Endothelial cell of umbilical vein (primary cell): ENCODE results near the gene CSPG5. TPM values are rescaled to one million over a fixed set of nuclear protein-coding genes. Genes with fewer than 3 reads are reported as not detected.

ENCODE experiments used
- BruUV-seq: library from RNA; stranded (reverse); fragments of 400-500 nt; replicated peaks from 2 replicates; lab custom pipeline; 2021; lab: Mats Ljungman, UMichigan
- CTCF ChIA-PET: fragments of 300-600, 350-600 bp; sonication (Branson Sonifier 250); formaldehyde crosslinking; loops from one replicate; lab custom pipeline; 2021; ENCODE audit warnings: antibody characterized with exemption, inconsistent platforms; lab: Charles Lee
- POLR2A ChIA-PET: fragments of 300-600, 350-600 bp; sonication (Branson Sonifier 250); formaldehyde crosslinking; loops from one replicate; lab custom pipeline; 2021; ENCODE audit warnings: antibody characterized with exemption, inconsistent platforms; lab: Charles Lee
- DNase-seq: peaks from one replicate; pipeline ENCODE4 v3.0.0-alpha.2; 2011; ENCODE audit warnings: low read depth, low spot score
- FAIRE-seq: peaks from 2 replicates; lab custom pipeline; 2011; peaks lifted over from hg19 to GRCh38; lab: Jason Lieb, UNC
- H2AFZ ChIP-seq: 2 replicates; pipeline ENCODE4 v1.6.0; 2012; ENCODE audit warnings: low read depth, low read length, control low read depth, inconsistent platforms
- H3K27ac ChIP-seq: 2 replicates; pipeline ENCODE4 v1.5.1; 2011; ENCODE audit warnings: low read depth, mild to moderate bottlenecking, control low read depth, low read length, moderate library complexity; ENCODE audit not compliant: insufficient read depth
- H3K27me3 ChIP-seq, 2 experiments: 2 replicates each; pipeline versions ENCODE4 v1.6.0 to v1.6.1; 2011; ENCODE audit warnings: low read length in 2 of 2, mixed read lengths in 1 of 2; ENCODE audit not compliant: control insufficient read depth in 2 of 2, insufficient read depth in 2 of 2
- H3K36me3 ChIP-seq, 2 experiments: 2 replicates in 1 of 2; 3 replicates in 1 of 2; pipeline ENCODE4 v1.5.1; 2011; ENCODE audit warnings: low read length in 2 of 2, mild to moderate bottlenecking in 1 of 2, moderate library complexity in 1 of 2; ENCODE audit not compliant: control insufficient read depth in 2 of 2, insufficient read depth in 2 of 2; ENCODE audit errors: extremely low read depth in 1 of 2
- H3K4me1 ChIP-seq: 3 replicates; pipeline ENCODE4 v1.5.1; 2011; ENCODE audit warnings: mild to moderate bottlenecking, low read length; ENCODE audit not compliant: control insufficient read depth, insufficient read depth; ENCODE audit errors: extremely low read depth
- H3K4me2 ChIP-seq: 2 replicates; pipeline ENCODE4 v1.6.1; 2011; ENCODE audit warnings: low read length, control low read depth, mixed read lengths; ENCODE audit not compliant: insufficient read depth
- H3K4me3 ChIP-seq, 3 experiments: fragments of 200-600 bp in 1 of 3; sonication (generic), shearing (Covaris generic) in 1 of 3; replicated peaks in 1 of 3; 2 replicates each; pipeline ENCODE4 v1.5.1; 2011 to 2016; ENCODE audit warnings: control low read depth in 3 of 3, low read length in 3 of 3, mild to moderate bottlenecking in 2 of 3, inconsistent platforms in 1 of 3, low read depth in 1 of 3, moderate library complexity in 1 of 3; ENCODE audit not compliant: insufficient read depth in 1 of 3
- H3K79me2 ChIP-seq: 2 replicates; pipeline ENCODE4 v1.6.0; 2012; ENCODE audit warnings: low read length, inconsistent platforms; ENCODE audit not compliant: control insufficient read depth, insufficient read depth
- H3K9ac ChIP-seq: replicated peaks from 2 replicates; pipeline ENCODE3; 2011; ENCODE audit warnings: low read length, control low read depth; ENCODE audit not compliant: insufficient read depth; ENCODE audit errors: extremely low read depth
- H3K9me1 ChIP-seq: replicated peaks from 3 replicates; pipeline ENCODE4 v1.6.0; 2011; ENCODE audit warnings: mild to moderate bottlenecking, low read length; ENCODE audit not compliant: control insufficient read depth, insufficient read depth; ENCODE audit errors: extremely low read depth
- H3K9me3 ChIP-seq: replicated peaks from 2 replicates; pipeline ENCODE4 v1.5.1; 2012; ENCODE audit warnings: low read length, inconsistent platforms; ENCODE audit not compliant: control insufficient read depth, insufficient read depth
- H4K20me1 ChIP-seq: replicated peaks from 2 replicates; pipeline ENCODE3; 2011; ENCODE audit warnings: mild to moderate bottlenecking, low read length; ENCODE audit not compliant: control insufficient read depth, insufficient read depth; ENCODE audit errors: extremely low read depth
- EZH2 ChIP-seq: IDR thresholded peaks from 2 replicates; pipeline ENCODE4 v1.6.1; 2012; ENCODE audit warnings: borderline replicate concordance, low read depth, mild to moderate bottlenecking, moderate library complexity, low read length, inconsistent platforms; ENCODE audit not compliant: severe bottlenecking
- FOS ChIP-seq: IDR thresholded peaks from 2 replicates; pipeline ENCODE4 v1.6.1; 2011; ENCODE audit warnings: mild to moderate bottlenecking, low read length, moderate library complexity, borderline replicate concordance; ENCODE audit not compliant: insufficient read depth
- GATA2 ChIP-seq: IDR thresholded peaks from 2 replicates; pipeline ENCODE4 v1.7.0; 2011; ENCODE audit warnings: low read depth, mild to moderate bottlenecking, moderate library complexity, mixed read lengths, low read length; ENCODE audit not compliant: insufficient read length, insufficient read depth
- JUN ChIP-seq: IDR thresholded peaks from 2 replicates; pipeline ENCODE4 v1.6.1; 2011; ENCODE audit warnings: borderline replicate concordance, low read depth; ENCODE audit not compliant: insufficient read length, insufficient read depth
- MYC ChIP-seq: IDR thresholded peaks from one replicate; pipeline ENCODE4 v1.6.1; 2011; ENCODE audit warnings: mild to moderate bottlenecking, low read depth, low read length
- POLR2A ChIP-seq: IDR thresholded peaks from 2 replicates; pipeline ENCODE4 v1.6.1; 2012; ENCODE audit warnings: low read depth, mild to moderate bottlenecking, control low read depth, low read length
- POLR2AphosphoS5 ChIP-seq: IDR thresholded peaks from 2 replicates; pipeline ENCODE4 v1.6.1; 2012; ENCODE audit warnings: low read depth, mild to moderate bottlenecking, control low read depth, low read length, moderate library complexity; ENCODE audit not compliant: insufficient read depth
- dilution Hi-C: fragments of 300-500 bp; cut with MboI; formaldehyde crosslinking; loops from one replicate; pipeline ENCODE4 v1.15.0; 2019; ENCODE audit warnings: low sequenced_read_pairs; ENCODE audit not compliant: extremely low pct_ligation_motif_present
- intact Hi-C: fragments of 100-400 bp; cut with micrococcal nuclease; formaldehyde crosslinking; loops from one replicate; pipeline ENCODE4 v1.10.0; 2022
- polyA plus RNA-seq, 4 experiments: library from polyadenylated mRNA; depleted of rRNA in 3 of 4; stranded (reverse) in 3 of 4; unstranded in 1 of 4; fragments of >200 nt; gene quantifications; 2 replicates each; pipeline versions ENCODE4 v1.2.1 to v1.2.3, GENCODE V29; 2011 to 2012; ENCODE audit warnings: missing spikeins in 1 of 4
- total RNA-seq: library from RNA; stranded (reverse); gene quantifications from 2 replicates; pipeline ENCODE4 v1.2.3, GENCODE V29; 2021
- TF ChIP-seq, protein P1 (sequence below), 2 donors: IDR thresholded peaks; 1 replicate in 1 of 2; 2 replicates in 1 of 2; pipeline ENCODE4 v1.5.1; 2011; ENCODE audit warnings: low read length in 2 of 2, mild to moderate bottlenecking in 2 of 2, moderate library complexity in 2 of 2, control low read depth in 1 of 2, inconsistent platforms in 1 of 2, low read depth in 1 of 2; ENCODE audit not compliant: insufficient read depth in 1 of 2; ENCODE audit errors: extremely low read depth in 1 of 2
- TF ChIP-seq, protein P2 (sequence below): IDR thresholded peaks from 2 replicates; pipeline ENCODE4 v1.6.1; 2011; ENCODE audit not compliant: insufficient read depth, insufficient read length

Gene CSPG5
- total and polyA plus RNA-seq, 2 donors (not counting 3 experiments of a cell fraction or from before 2014, with no cell fraction given), result 0.32 to 0.55 TPM

DNA sequence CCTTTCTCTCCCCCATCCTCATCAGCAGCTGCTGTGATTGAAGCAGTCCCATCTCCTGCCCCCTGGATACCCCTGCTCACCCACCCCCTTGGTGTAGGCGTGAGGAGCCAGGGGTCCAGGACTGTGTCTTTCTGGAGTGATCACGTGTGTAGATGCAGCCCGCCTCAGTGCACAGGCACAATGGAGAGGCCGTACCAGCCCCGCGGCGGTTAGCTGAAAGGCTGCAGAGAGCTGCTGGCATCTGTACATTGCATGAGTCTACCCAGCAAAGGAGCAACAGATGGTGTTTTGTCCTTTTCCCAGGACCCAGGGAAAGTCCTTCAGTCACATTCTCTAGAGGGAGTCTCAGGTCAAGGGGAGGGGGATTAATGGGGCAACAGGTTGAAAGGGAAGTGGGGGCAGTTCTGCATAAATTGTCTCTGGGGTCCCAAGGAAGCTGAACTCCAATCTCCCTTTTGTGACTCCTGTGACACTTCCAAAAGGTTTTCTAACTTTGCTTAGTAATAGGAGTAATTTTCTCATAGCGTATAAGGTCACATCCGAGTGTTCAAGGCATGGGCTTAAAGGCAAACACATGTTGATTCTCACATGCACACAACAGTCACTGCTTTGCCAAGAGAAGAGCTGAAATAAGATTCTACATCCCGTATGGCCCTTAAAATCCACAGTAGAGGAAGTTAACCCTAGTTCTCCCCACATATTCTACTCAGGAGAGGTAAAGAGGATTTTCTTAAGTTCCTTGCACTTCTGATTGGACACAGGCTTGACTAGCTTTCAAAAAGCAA lies 7.1 kb downstream of the CSPG5 start:
- FAIRE-seq, result no peak
- H3K36me3 ChIP-seq, result no peaks in the 10 kb centered on the region
- ChIA-PET CTCF (interaction anchor here (1.0 to 1.2 kb wide), 3 partner anchors 13 to 49 kb away, joined by 3 to 5 read pairs (median 5); no protein-coding TSS in a partner anchor), POLR2A (no interaction called here)
- H3K27me3 ChIP-seq, result peaks cover 15 to 17% of the 10 kb centered on the region in 2 experiments
- no peak overlapping the region for H2AFZ ChIP-seq
- dilution Hi-C loops, result no loop called here
- no peaks in the 10 kb centered on the region for H4K20me1 ChIP-seq
- BruUV-seq, result no TSS peak
- H3K9ac ChIP-seq, result no peak overlapping the region
- H3K4me2 ChIP-seq, result no peak overlapping the region
- no peaks in the 10 kb centered on the region for H3K9me1 ChIP-seq
- no peak for DNase-seq
- no peak overlapping the region for H3K4me3 ChIP-seq
- H3K79me2 ChIP-seq, result no peaks in the 10 kb centered on the region
- no peaks in the 10 kb centered on the region for H3K9me3 ChIP-seq
- TF ChIP-seq, protein P1, sequence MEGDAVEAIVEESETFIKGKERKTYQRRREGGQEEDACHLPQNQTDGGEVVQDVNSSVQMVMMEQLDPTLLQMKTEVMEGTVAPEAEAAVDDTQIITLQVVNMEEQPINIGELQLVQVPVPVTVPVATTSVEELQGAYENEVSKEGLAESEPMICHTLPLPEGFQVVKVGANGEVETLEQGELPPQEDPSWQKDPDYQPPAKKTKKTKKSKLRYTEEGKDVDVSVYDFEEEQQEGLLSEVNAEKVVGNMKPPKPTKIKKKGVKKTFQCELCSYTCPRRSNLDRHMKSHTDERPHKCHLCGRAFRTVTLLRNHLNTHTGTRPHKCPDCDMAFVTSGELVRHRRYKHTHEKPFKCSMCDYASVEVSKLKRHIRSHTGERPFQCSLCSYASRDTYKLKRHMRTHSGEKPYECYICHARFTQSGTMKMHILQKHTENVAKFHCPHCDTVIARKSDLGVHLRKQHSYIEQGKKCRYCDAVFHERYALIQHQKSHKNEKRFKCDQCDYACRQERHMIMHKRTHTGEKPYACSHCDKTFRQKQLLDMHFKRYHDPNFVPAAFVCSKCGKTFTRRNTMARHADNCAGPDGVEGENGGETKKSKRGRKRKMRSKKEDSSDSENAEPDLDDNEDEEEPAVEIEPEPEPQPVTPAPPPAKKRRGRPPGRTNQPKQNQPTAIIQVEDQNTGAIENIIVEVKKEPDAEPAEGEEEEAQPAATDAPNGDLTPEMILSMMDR (IDR thresholded peaks at IDR 0.05; ENCODE audit: extremely low read depth in 1 of 2, insufficient read depth in 1 of 2, low read depth in 1 of 2, low read length in 2 of 2), result no peak
- TF ChIP-seq, protein P2, sequence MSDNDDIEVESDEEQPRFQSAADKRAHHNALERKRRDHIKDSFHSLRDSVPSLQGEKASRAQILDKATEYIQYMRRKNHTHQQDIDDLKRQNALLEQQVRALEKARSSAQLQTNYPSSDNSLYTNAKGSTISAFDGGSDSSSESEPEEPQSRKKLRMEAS, result no peak
- TF ChIP-seq EZH2, result no peak
- no peak for TF ChIP-seq MYC
- TF ChIP-seq POLR2AphosphoS5, result no peak
- no peak for TF ChIP-seq JUN
- no peak for TF ChIP-seq GATA2
- no peak for TF ChIP-seq FOS
- no peak for TF ChIP-seq POLR2A
- intact Hi-C loops, result no loop called here
- H3K4me1 ChIP-seq, result no peaks in the 10 kb centered on the region
- H3K27ac ChIP-seq, result no peak overlapping the region
